Stimulated activated CD4-positive, alpha-beta T cell treated with anti-CD3 and anti-CD28 coated beads, Interleukin-4, amount 100 ng/mL, for 48 hours (primary cell): Measurements from ENCODE around the gene VAV2.
A peak's percentile ranks its signal among the peaks of the same experiment; 100 is the strongest.

Experiments used
- DNase-seq, 2 donors: peaks; one replicate each; pipeline ENCODE4 v3.0.0-alpha.2; 2020; ENCODE audit warnings: low read depth in 2 of 2

VAV2 gene

GRCh38 chr9:133991964-133992779 lies at the start of gene VAV2:
Gene VAV2 (minus strand): TSS chr9:133992324. CDS start chr9:133992278, 46 bp downstream.
- peak in 1 of 2 donors; percentile 44 for DNase-seq

GRCh38 chr9:134041649-134041962 lies 49.5 kb upstream of the VAV2 start:
- DNase-seq = no peak

GRCh38 chr9:134040781-134041648 lies 48.9 kb upstream of the VAV2 start:
- no peak for DNase-seq

- DNase-seq = no peak
Observed at GRCh38 chr9:134040176-134040565, 48.0 kb upstream of the VAV2 start.

GRCh38 chr9:134039386-134040175 lies 47.5 kb upstream of the VAV2 start:
- no peak for DNase-seq

GRCh38 chr9:134037641-134038040 lies 45.5 kb upstream of the VAV2 start:
- no peak for DNase-seq

- no peak for DNase-seq
Observed at GRCh38 chr9:134036130-134036529, 44.0 kb upstream of the VAV2 start.

- DNase-seq = no peak
Observed at GRCh38 chr9:134035041-134036039, 43.2 kb upstream of the VAV2 start.

GRCh38 chr9:134034215-134035040 lies 42.3 kb upstream of the VAV2 start:
- DNase-seq = no peak

GRCh38 chr9:134033516-134034214 lies 41.5 kb upstream of the VAV2 start:
- no peak for DNase-seq

- no peak for DNase-seq
Observed at GRCh38 chr9:134032456-134033222, 40.5 kb upstream of the VAV2 start.

GRCh38 chr9:134031783-134032182 lies 39.7 kb upstream of the VAV2 start:
- DNase-seq = no peak

GRCh38 chr9:134030821-134031470 lies 38.8 kb upstream of the VAV2 start:
- DNase-seq = no peak

- no peak for DNase-seq
Observed at GRCh38 chr9:134029248-134030226, 37.4 kb upstream of the VAV2 start.

GRCh38 chr9:134028575-134029247 lies 36.6 kb upstream of the VAV2 start:
- no peak for DNase-seq

GRCh38 chr9:134028076-134028475 lies 36.0 kb upstream of the VAV2 start:
- DNase-seq = no peak
